HG03378 (cell line): ENCODE data around the gene CPT2.

Experiments used
- ATAC-seq: cut with Tn5 transposase; IDR thresholded peaks from one replicate; pipeline ENCODE4 v1.9.1; 2021; ENCODE audit warnings: mild to moderate bottlenecking, moderate library complexity; ENCODE audit not compliant: unreplicated experiment

CPT2 gene

GRCh38 chr1:53260631-53261247, 64.1 kb downstream of the CPT2 start:
- ATAC-seq, result no peak

- ATAC-seq, result no peak
These were observed 65.4 kb downstream of the CPT2 start for GRCh38 chr1:53262000-53262399.
